Measurements from ENCODE around the gene PXN. TPM values are rescaled to one million over a fixed set of nuclear protein-coding genes. Genes with fewer than 3 reads are reported as not detected.

Gene PXN
- total RNA-seq, 4 donors from 2014 or later, result 29.6 to 211 (median 41.2) TPM

DNA sequence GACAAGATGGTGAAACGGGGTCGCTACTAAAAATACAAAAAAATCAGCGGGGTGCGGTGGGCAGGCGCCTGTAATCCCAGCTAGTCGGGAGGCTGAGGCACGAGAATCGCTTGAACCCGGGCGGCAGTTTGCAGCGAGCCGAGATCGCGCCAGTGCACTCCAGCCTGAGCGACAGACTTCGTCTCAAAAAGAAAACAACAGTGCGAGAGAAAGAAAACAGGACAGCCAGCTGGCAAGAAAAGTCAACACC, 26.8 kb upstream of the PXN start:
- no peaks in the 10 kb centered on the region for H3K27me3 ChIP-seq
- TF ChIP-seq, protein P1, sequence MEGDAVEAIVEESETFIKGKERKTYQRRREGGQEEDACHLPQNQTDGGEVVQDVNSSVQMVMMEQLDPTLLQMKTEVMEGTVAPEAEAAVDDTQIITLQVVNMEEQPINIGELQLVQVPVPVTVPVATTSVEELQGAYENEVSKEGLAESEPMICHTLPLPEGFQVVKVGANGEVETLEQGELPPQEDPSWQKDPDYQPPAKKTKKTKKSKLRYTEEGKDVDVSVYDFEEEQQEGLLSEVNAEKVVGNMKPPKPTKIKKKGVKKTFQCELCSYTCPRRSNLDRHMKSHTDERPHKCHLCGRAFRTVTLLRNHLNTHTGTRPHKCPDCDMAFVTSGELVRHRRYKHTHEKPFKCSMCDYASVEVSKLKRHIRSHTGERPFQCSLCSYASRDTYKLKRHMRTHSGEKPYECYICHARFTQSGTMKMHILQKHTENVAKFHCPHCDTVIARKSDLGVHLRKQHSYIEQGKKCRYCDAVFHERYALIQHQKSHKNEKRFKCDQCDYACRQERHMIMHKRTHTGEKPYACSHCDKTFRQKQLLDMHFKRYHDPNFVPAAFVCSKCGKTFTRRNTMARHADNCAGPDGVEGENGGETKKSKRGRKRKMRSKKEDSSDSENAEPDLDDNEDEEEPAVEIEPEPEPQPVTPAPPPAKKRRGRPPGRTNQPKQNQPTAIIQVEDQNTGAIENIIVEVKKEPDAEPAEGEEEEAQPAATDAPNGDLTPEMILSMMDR (IDR thresholded peaks at IDR 0.05), result no peak
- TF ChIP-seq POLR2A (IDR thresholded peaks at IDR 0.05), result no peak
- H3K27ac ChIP-seq, result peak overlapping the region; percentile 98 to 100
- no peaks in the 10 kb centered on the region for H3K9me3 ChIP-seq
- no peak for DNase-seq
- intact Hi-C loops (cut with DNase I; ENCODE audit: low total_unique reads), result no loop called here
- H3K36me3 ChIP-seq, result no peaks in the 10 kb centered on the region
- peak overlapping the region; percentile 47 to 83 for H3K4me3 ChIP-seq
- no peaks in the 10 kb centered on the region for H3K4me1 ChIP-seq

DNA sequence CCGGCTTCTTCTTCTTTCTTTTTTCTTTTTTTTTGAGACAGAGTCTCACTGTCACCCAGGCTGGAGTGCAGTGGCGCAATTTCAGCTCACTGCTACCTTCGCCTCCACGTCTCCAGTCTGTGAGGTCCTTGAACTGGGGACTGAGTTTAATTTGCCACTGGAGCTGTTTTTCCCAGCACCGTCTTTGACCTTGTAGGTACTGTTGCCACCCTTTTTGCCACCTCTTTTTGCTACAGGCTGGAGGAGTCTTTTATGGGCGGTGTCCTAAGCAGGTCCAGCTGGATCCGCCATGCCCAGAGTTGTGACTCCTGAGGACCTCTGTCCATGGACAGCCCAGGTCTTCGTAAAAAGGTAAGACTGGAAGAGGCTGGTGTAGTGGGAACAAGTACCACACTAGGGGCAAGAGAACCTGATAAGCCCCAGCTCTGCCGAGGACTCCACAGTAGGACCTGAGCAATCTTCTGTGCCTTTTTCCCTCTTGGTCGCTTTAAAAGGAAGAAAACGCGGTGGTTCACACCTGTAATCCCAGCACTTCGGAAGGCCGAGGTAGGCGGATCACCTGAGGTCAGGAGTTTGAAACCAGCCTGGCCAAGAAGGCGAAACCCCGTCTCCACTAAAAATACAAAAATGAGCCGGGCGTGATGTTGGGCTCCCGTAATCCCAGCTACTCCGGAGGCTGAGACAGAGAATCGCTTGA, 25.2 kb upstream of the PXN start:
- Histone ChIP-seq H3K9me3 (no peaks in the 10 kb centered on the region), H3K27me3 (no peaks in the 10 kb centered on the region), H3K4me3 (peak overlapping the region; percentile 7 to 19), H3K4me1 (no peaks in the 10 kb centered on the region), H3K36me3 (no peaks in the 10 kb centered on the region), H3K27ac (peak overlapping the region; percentile 98 to 100)
- TF ChIP-seq, protein P1 (IDR thresholded peaks at IDR 0.05), result no peak
- no peak for TF ChIP-seq POLR2A (IDR thresholded peaks at IDR 0.05)
- DNase-seq, result peak in 1 of 2 donors; percentile 34
- intact Hi-C loops (cut with DNase I; ENCODE audit: low total_unique reads), result no loop called here

DNA sequence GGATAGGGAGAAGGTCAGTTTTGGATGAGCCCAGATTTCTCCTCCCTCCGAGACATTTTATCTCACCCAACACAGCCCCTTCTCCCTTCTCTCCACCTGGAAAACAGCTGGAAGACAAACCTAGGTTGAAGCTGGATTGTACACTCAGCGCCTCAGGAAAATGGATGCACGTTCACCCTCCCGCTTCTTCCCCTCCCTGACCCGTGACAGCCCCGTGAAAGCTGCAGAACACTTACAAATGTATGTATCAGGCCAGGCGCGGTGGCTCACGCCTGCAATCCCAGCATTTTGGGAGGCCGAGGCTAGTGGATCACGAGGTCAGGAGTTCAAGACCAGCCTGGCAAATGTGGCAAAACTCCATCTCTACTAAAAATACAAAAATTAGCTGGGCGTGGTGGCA, 22.0 kb upstream of the PXN start:
- no peaks in the 10 kb centered on the region for H3K4me1 ChIP-seq
- no peak for DNase-seq
- no peaks in the 10 kb centered on the region for H3K27me3 ChIP-seq
- H3K4me3 ChIP-seq, result no peak overlapping the region
- intact Hi-C loops (cut with DNase I; ENCODE audit: low total_unique reads), result no loop called here
- H3K9me3 ChIP-seq, result no peaks in the 10 kb centered on the region
- no peaks in the 10 kb centered on the region for H3K36me3 ChIP-seq
- no peak overlapping the region for H3K27ac ChIP-seq
- TF ChIP-seq POLR2A (IDR thresholded peaks at IDR 0.05), result no peak
- TF ChIP-seq, protein P1 (IDR thresholded peaks at IDR 0.05), result no peak

DNA sequence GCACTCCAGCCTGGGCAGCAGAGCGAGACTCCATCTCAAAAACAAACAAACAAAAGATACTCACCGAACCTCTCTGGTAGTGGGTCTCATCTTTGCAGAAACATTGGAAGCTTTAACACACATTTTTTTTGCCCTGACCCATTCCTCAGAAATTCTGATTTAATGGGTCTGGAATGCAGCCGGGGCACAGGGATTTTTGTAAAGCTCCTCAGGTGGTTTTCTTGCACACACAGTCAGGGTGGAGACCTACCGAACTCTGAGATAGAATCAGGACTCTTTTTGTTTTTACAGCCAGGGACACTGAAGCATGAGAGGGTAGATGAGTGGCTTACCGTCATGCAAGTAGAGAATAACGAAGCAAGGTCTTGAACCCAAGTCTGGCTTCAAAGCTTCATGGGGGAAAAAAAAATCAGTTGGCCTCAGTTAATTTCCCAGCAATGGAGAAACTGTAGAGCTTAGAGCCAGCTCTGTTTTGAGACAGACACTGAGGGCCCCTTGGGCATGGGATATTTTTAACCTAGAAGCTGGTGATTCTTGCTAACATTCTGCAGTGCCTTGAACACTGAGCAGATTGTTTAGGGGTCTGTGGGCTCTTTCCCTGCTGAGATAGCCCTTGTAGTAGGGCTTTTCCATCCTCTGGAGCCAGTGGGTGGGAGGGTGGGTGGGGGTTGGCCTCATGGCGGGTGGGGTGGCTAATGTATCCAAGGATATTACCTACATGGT, 21.4 kb upstream of the PXN start:
- DNase-seq, result no peak
- intact Hi-C loops (cut with DNase I; ENCODE audit: low total_unique reads), result no loop called here
- no peak overlapping the region for H3K4me3 ChIP-seq

DNA sequence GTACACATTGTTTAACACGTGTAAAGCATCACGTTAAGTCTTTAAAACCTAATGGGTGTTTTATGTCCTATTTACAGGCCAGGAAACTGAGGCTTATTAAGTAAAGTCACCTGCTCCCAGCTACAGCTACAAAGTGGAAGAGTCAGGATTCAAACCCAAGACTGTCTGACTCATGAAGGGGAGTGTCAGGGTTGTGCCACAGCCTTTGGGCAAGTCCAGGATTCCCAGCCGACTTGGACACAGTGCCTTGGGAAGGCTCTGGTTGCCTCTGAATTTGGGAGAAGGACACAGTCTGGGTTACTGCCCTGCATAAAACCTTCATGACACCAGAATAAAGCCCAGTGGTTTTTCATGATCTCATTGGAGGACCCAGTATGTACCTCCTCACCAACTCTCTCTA, 18.9 kb upstream of the PXN start:
- Histone ChIP-seq H3K27ac (no peak overlapping the region), H3K9me3 (no peaks in the 10 kb centered on the region), H3K4me1 (no peaks in the 10 kb centered on the region), H3K27me3 (no peaks in the 10 kb centered on the region), H3K4me3 (no peak overlapping the region), H3K36me3 (no peaks in the 10 kb centered on the region)
- intact Hi-C loops (cut with DNase I; ENCODE audit: low total_unique reads), result no loop called here
- no peak for TF ChIP-seq POLR2A (IDR thresholded peaks at IDR 0.05)
- TF ChIP-seq, protein P1 (IDR thresholded peaks at IDR 0.05), result no peak
- no peak for DNase-seq

More for the DNA sequence above, 21.4 kb upstream of the PXN start:
- Histone ChIP-seq H3K27ac (no peak overlapping the region), H3K4me1 (no peaks in the 10 kb centered on the region), H3K27me3 (no peaks in the 10 kb centered on the region), H3K36me3 (no peaks in the 10 kb centered on the region), H3K9me3 (no peaks in the 10 kb centered on the region)
- TF ChIP-seq POLR2A (IDR thresholded peaks at IDR 0.05), result no peak
- TF ChIP-seq, protein P1 (IDR thresholded peaks at IDR 0.05), result no peak
